Fibroblast of pulmonary artery (primary cell): ENCODE results near the gene BTG1.
A peak's percentile ranks its signal among the peaks of the same experiment; 100 is the strongest.

Experiments
- DNase-seq: peaks from one replicate; pipeline ENCODE4 v3.0.0-alpha.2; 2010; ENCODE audit warnings: low read depth
- H3K4me3 ChIP-seq: replicated peaks from 2 replicates; pipeline ENCODE4 v1.5.1; 2011; ENCODE audit warnings: low read depth, mild to moderate bottlenecking, control low read depth, low read length, moderate library complexity
- CTCF ChIP-seq: IDR thresholded peaks from 2 replicates; pipeline ENCODE4 v1.5.1; 2011; ENCODE audit warnings: mild to moderate bottlenecking, control low read depth, low read length, inconsistent platforms; ENCODE audit errors: missing control alignments

BTG1 gene

GRCh38 chr12:92114834-92115233 is 30.8 kb downstream of the BTG1 start:
- DNase-seq = no peak
- TF ChIP-seq CTCF = no peak
- H3K4me3 ChIP-seq = no peak overlapping the region

- DNase-seq = no peak
- no peak overlapping the region for H3K4me3 ChIP-seq
- TF ChIP-seq CTCF = no peak
Measured at GRCh38 chr12:92111256-92111655, 34.4 kb downstream of the BTG1 start.

GRCh38 chr12:92110083-92110640 is 35.5 kb downstream of the BTG1 start:
- H3K4me3 ChIP-seq = no peak overlapping the region
- DNase-seq = no peak
- no peak for TF ChIP-seq CTCF

- no peak overlapping the region for H3K4me3 ChIP-seq
- no peak for TF ChIP-seq CTCF
- no peak for DNase-seq
Measured at GRCh38 chr12:92109613-92110012, 36.0 kb downstream of the BTG1 start.

- peak; percentile 65 for DNase-seq
- no peak overlapping the region for H3K4me3 ChIP-seq
Measured at GRCh38 chr12:92108651-92109050, 37.0 kb downstream of the BTG1 start.

GRCh38 chr12:92107621-92108131 is 38.0 kb downstream of the BTG1 start:
- no peak overlapping the region for H3K4me3 ChIP-seq
- no peak for DNase-seq
- TF ChIP-seq CTCF = no peak

More at GRCh38 chr12:92108651-92109050, 37.0 kb downstream of the BTG1 start:
- TF ChIP-seq CTCF = peak; percentile 8

- no peak for TF ChIP-seq CTCF
- DNase-seq = no peak
- no peak overlapping the region for H3K4me3 ChIP-seq
Measured at GRCh38 chr12:92107094-92107493, 38.6 kb downstream of the BTG1 start.
